Vagina (tissue), 2 donors: ENCODE measurements around the gene HOXA10. TPM values are rescaled to one million over a fixed set of nuclear protein-coding genes. Genes with fewer than 3 reads are reported as not detected.
A peak's percentile ranks its signal among the peaks of the same experiment; 100 is the strongest.

Source experiments
- DNase-seq, 2 donors: peaks; one replicate each; pipeline ENCODE4 v3.0.0-alpha.2; 2017; ENCODE audit errors: extremely low spot score in 2 of 2
- H3K27ac ChIP-seq: fragments of 200-600 bp; sonication (generic); one replicate; pipeline ENCODE4 v1.5.1; 2019
- H3K27me3 ChIP-seq: fragments of 200-600 bp; sonication (generic); one replicate; pipeline ENCODE4 v1.5.1; 2019
- H3K36me3 ChIP-seq, 2 donors: fragments of 200-600 bp; sonication (generic); one replicate each; pipeline ENCODE4 v1.5.1; 2017 to 2019
- H3K4me1 ChIP-seq: fragments of 200-600 bp; sonication (generic); one replicate; pipeline ENCODE4 v1.5.1; 2019
- H3K4me3 ChIP-seq, 2 donors: fragments of 200-600 bp; sonication (generic); 1 replicate in 1 of 2; 2 replicates in 1 of 2; pipeline ENCODE4 v1.5.1; 2016 to 2019
- H3K9me3 ChIP-seq: fragments of 200-600 bp; sonication (generic); one replicate; pipeline ENCODE4 v1.5.1; 2019
- POLR2A ChIP-seq, 2 donors: fragments of 450-650 bp; IDR thresholded peaks; one replicate each; pipeline ENCODE4 v1.6.1; 2017; ENCODE audit warnings: antibody characterized with exemption in 2 of 2, mild to moderate bottlenecking in 2 of 2, moderate library complexity in 2 of 2
- POLR2AphosphoS5 ChIP-seq, 2 donors: sonication (generic); formaldehyde crosslinking; IDR thresholded peaks; one replicate each; pipeline ENCODE4 v1.9.0; 2017; ENCODE audit warnings: antibody characterized with exemption in 2 of 2, mild to moderate bottlenecking in 2 of 2, low read depth in 1 of 2; ENCODE audit not compliant: insufficient read depth in 1 of 2
- intact Hi-C: fragments of 100-400 bp; cut with DNase I; formaldehyde crosslinking; loops from one replicate; pipeline ENCODE4 v1.15.1; 2023
- total RNA-seq: library from RNA; depleted of rRNA; stranded (reverse); fragments of >200 nt; gene quantifications from one replicate; pipeline ENCODE4 v1.2.3, GENCODE V29; 2016
- TF ChIP-seq, protein P1 (sequence below), 3 experiments: fragments of 450-650 bp in 2 of 3; fragments of 200-600 bp in 1 of 3; sonication (generic) in 1 of 3; IDR thresholded peaks; one replicate each; pipeline ENCODE4 v1.5.1; 2017 to 2019; ENCODE audit warnings: antibody characterized with exemption in 3 of 3, mild to moderate bottlenecking in 2 of 3, moderate library complexity in 2 of 3

Gene HOXA10
- total RNA-seq, 1 donor from 2014 or later: 19.2 TPM

DNA sequence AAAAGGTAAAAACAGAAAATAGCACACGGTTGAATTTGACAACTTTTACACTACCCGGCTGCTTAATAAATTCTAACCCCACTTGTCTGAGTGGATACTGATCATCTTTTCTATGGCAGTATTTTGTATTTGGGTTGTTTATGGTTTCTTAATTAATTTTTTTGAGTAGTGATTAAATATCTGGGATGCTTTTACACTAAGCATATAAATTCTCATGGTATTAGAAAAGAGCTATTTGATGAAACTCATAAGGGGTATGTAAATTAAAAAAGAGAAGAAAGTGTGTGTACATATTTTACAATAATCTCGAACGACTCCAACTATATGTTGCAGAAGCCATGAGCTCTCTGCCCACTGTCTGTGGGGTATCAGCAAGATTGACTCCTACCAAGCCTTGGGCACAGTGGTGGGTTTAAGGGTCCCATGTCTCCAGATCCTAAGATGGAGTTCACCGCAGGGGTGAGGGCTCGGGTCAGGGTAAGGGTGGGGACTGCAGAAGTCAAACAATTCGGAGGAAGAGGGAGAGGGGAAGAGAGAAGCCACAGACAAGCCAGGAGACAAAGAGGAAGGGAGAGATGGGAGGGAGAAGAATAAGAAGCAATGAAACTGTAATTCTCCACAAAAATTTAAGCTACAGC lies 33.3 kb upstream of the HOXA10 start:
- H3K9me3 ChIP-seq: no peaks in the 10 kb centered on the region
- no peaks in the 10 kb centered on the region for H3K36me3 ChIP-seq
- intact Hi-C loops: loop anchor here (10.0 kb wide), 1 partner anchor 717 kb away; no protein-coding TSS in a partner anchor
- TF ChIP-seq, protein P1, sequence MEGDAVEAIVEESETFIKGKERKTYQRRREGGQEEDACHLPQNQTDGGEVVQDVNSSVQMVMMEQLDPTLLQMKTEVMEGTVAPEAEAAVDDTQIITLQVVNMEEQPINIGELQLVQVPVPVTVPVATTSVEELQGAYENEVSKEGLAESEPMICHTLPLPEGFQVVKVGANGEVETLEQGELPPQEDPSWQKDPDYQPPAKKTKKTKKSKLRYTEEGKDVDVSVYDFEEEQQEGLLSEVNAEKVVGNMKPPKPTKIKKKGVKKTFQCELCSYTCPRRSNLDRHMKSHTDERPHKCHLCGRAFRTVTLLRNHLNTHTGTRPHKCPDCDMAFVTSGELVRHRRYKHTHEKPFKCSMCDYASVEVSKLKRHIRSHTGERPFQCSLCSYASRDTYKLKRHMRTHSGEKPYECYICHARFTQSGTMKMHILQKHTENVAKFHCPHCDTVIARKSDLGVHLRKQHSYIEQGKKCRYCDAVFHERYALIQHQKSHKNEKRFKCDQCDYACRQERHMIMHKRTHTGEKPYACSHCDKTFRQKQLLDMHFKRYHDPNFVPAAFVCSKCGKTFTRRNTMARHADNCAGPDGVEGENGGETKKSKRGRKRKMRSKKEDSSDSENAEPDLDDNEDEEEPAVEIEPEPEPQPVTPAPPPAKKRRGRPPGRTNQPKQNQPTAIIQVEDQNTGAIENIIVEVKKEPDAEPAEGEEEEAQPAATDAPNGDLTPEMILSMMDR (IDR thresholded peaks at IDR 0.05): no peak
- TF ChIP-seq POLR2AphosphoS5 (IDR thresholded peaks at IDR 0.05; ENCODE audit: insufficient read depth in 1 of 2, low read depth in 1 of 2): no peak
- no peak for TF ChIP-seq POLR2A (IDR thresholded peaks at IDR 0.05)
- no peaks in the 10 kb centered on the region for H3K27me3 ChIP-seq
- H3K4me1 ChIP-seq: peaks cover 66% of the 10 kb centered on the region
- peak; percentile 84 to 88 for DNase-seq
- H3K27ac ChIP-seq: peak overlapping the region; percentile 93
- H3K4me3 ChIP-seq: peak overlapping the region; percentile 56 to 91

DNA sequence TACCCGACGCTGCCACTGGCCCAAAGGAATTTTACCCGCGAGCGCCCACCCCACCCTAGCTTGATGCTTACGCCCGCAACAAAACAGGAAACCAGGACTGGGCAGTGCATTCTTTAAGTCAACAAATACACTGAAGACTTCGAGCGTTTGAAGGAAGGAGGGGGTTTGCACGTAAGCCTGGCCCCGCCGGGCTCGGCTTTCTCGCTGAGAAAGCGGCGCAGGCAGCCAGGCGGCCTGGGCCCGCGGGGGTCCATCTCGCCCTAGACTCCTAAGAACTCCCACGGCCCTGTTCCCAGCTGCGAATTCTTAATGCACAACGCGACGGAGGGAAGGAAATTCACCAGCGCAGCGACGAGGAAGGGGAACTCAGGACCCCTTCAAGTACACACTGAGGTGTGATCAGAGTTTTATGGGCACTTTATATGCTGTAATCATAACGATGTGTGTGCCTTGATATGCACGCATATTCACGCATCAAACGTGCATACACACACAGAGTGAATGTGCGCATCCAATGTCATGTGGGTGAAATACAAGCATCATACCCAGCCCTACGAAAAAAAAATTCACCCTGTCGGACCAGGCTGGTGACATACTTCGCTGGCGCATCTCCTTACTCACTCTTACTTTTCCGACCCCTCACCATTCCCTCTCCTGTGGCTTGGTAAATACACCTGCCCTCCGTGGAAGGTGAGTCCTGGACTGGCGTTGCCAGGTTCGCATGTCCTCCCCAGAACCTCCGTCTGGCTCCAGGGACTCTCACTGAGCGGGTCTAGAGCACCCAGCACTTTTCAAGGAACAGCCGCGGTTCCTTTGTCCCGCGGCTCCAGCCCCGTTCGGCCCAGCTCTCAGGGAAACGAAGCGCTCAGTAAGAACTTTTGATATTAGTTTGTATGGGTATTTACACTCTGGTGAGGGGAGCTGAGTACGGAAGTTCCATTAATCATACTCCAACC lies 31.5 kb upstream of the HOXA10 start:
- Histone ChIP-seq H3K27ac (peak overlapping the region; percentile 93), H3K4me1 (peaks cover 70% of the 10 kb centered on the region), H3K36me3 (no peaks in the 10 kb centered on the region), H3K9me3 (no peaks in the 10 kb centered on the region), H3K4me3 (peak overlapping the region; percentile 56 to 91), H3K27me3 (no peaks in the 10 kb centered on the region)
- intact Hi-C loops: loop anchor here (10.0 kb wide), 1 partner anchor 719 kb away; no protein-coding TSS in a partner anchor
- TF ChIP-seq POLR2A (IDR thresholded peaks at IDR 0.05): no peak
- TF ChIP-seq POLR2AphosphoS5 (IDR thresholded peaks at IDR 0.05; ENCODE audit: insufficient read depth in 1 of 2, low read depth in 1 of 2): peak in 1 of 2 donors; percentile 5
- peak; percentile 85 to 87 for DNase-seq

DNA sequence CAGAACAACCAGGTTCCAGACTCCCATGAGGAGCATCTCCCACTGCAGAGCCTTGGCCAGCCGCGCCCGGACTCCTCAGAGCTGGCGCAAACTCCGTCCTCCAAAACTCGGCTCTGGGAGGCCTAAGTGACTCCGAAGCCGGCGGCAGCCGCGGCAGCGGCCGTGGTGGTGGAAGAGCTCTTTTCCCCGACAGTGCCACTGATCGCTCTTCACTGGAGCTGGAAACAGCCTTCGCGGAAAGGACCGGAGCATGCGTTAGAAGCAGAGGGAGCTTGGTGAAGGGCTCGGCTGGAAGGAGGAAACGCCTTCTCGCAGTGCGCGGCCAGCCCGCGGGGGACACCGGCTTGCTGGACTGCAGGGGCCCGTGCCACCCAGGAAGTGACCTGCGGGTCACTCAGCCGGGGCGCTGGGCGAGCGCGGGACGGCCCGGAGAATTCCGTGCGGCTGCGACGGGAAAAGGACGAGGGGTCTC lies 30.8 kb upstream of the HOXA10 start:
- Histone ChIP-seq H3K9me3 (no peaks in the 10 kb centered on the region), H3K4me1 (peaks cover 62% of the 10 kb centered on the region), H3K27me3 (peaks cover 6% of the 10 kb centered on the region), H3K4me3 (peak overlapping the region; percentile 56 to 91), H3K27ac (peak overlapping the region; percentile 93), H3K36me3 (no peaks in the 10 kb centered on the region)
- intact Hi-C loops: loop anchor here (5.0 to 10.0 kb wide), 2 partner anchors 372 to 720 kb away; no protein-coding TSS in a partner anchor
- TF ChIP-seq POLR2AphosphoS5 (IDR thresholded peaks at IDR 0.05; ENCODE audit: insufficient read depth in 1 of 2, low read depth in 1 of 2) (peak in 1 of 2 donors; percentile 69), POLR2A (IDR thresholded peaks at IDR 0.05) (no peak)
- TF ChIP-seq, protein P1 (IDR thresholded peaks at IDR 0.05): peak in 1 of 3 experiments; percentile 11
- peak; percentile 70 to 88 for DNase-seq

DNA sequence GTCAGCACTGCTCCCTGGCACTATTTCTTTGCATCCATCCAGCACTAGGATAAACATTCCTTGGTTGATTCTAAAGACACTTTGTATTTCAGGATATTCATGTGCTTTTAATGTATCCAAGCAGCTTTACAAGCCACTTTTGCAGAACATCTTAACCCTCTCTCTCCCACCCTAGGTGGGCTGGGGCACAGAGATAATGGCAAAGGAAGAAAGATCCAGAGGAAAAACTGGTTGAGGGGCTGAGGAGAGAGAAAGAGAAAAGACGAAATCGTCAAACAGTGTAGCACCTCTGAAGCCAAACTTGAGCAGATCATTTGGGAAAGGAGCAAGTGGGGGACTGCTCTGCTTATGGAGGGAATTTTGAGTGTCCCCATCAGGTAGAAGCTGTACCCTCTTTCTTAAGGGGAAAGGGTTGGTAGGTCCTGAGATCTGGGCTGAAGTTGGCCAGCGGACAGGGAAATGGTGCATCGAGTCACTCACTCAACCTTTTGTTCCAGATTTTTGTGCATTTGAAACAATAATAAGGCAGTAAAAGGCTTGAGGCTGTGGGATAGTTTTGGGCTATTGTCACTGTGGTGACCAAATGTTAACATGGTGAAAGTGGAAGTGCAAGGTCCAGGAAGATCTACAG lies 30.0 kb upstream of the HOXA10 start:
- intact Hi-C loops: loop anchor here (5.0 to 10.0 kb wide), 2 partner anchors 373 to 721 kb away; no protein-coding TSS in a partner anchor
- Histone ChIP-seq H3K27me3 (peaks cover 6% of the 10 kb centered on the region), H3K4me1 (peaks cover 60% of the 10 kb centered on the region)

More for the DNA sequence above, 30.0 kb upstream of the HOXA10 start:
- Histone ChIP-seq H3K36me3 (no peaks in the 10 kb centered on the region), H3K4me3 (peak overlapping the region; percentile 56 to 91), H3K27ac (peak overlapping the region; percentile 93), H3K9me3 (no peaks in the 10 kb centered on the region)
- DNase-seq: peak in 1 of 2 donors; percentile 25
- TF ChIP-seq, protein P1 (IDR thresholded peaks at IDR 0.05): no peak
- TF ChIP-seq POLR2A (IDR thresholded peaks at IDR 0.05) (no peak), POLR2AphosphoS5 (IDR thresholded peaks at IDR 0.05; ENCODE audit: insufficient read depth in 1 of 2, low read depth in 1 of 2) (no peak)
